Activated CD8-positive, alpha-beta memory T cell treated with anti-CD3 and anti-CD28 coated beads, Interleukin-2, amount 50 U/mL, for 24 hours (primary cell): ENCODE results near the gene TNRC6B.
A peak's percentile ranks its signal among the peaks of the same experiment; 100 is the strongest.
"Not testable (repeated sequence)": the region's sequence is repeated elsewhere in the genome, so short reads cannot be mapped to it uniquely, and the experiment has no call there.

Experiments
- DNase-seq: peaks from one replicate; pipeline ENCODE4 v3.0.0-alpha.2; 2020; ENCODE audit errors: extremely low read depth

The TNRC6B gene

GRCh38 chr22:40289991-40290459 lies 112.3 kb downstream of the TNRC6B start:
- DNase-seq = peak; percentile 37

DNA sequence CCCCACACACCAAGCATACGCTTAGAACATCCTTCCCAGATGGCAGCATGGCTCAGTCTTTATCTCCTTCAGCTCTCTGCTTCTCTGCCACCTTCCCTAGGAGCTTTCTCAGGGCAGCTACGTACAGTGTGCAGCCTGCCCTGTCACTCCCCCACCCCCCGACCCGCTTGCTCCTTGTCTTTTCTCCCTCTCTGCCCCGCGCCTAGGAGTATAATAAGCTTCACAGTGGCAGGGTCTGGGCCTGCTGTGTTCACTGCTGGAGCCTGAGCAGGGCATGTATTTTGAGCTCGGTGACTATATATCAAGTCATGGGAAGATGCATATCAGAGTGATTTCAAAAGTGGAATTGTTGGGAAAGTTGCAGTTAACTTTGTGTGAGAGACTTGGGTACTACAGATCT lies 112.8 kb downstream of the TNRC6B start:
- DNase-seq = no peak

DNA sequence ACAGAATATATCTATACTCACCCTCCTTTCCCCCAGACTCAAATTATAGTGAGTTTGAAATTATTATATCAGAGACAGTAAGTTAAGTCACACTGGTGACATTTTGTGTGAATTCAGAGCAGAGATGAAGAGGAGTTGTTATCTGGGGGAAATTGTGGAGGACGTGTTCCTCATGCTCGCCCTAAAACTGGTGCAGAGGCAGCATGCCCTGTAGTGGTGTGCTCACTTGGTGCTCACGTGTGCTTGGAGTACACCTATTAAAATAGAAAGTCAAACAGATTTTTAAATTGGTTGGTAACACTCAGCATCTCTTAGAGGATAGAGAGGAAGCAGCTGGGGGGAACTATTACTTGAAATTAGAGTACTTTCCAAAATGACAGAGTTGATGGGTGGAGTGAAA lies 117.0 kb downstream of the TNRC6B start:
- no peak for DNase-seq

GRCh38 chr22:40300316-40300715 lies 122.6 kb downstream of the TNRC6B start:
- DNase-seq = no peak

DNA sequence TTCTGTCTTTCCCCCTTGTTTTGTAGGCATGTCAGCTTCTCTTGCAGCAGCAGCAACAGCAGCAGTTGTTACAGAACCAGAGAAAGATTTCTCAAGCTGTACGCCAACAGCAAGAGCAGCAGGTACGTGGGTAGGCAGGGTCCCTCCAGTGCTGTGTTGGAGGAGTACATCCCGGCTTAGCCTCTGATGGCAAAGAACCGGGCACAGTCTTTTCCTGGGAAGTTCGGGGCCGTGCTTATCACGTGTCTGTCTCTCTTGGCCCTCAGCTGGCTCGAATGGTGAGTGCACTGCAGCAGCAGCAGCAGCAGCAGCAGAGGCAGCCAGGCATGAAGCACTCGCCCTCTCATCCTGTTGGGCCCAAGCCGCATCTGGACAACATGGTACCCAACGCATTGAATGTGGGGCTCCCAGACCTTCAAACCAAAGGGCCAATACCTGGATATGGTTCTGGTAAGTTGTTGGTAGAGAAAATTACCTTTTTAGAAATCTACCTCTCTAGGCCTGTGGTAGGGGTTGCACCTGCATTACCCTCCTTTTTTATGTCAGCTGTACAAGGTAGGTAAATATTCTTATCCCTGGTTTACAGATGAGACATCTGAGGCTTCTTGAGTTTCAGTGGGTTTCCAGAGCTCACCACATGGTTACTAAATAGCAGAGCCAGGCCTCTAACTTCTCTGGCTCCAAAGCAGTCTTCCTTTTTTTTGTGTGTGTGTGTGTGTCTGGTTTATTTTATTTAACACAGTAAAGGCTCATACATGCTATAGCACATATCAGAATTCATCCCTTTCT lies 123.4 kb downstream of the TNRC6B start:
- DNase-seq = no peak

GRCh38 chr22:40302149-40302548 lies 124.4 kb downstream of the TNRC6B start:
- DNase-seq = no peak

DNA sequence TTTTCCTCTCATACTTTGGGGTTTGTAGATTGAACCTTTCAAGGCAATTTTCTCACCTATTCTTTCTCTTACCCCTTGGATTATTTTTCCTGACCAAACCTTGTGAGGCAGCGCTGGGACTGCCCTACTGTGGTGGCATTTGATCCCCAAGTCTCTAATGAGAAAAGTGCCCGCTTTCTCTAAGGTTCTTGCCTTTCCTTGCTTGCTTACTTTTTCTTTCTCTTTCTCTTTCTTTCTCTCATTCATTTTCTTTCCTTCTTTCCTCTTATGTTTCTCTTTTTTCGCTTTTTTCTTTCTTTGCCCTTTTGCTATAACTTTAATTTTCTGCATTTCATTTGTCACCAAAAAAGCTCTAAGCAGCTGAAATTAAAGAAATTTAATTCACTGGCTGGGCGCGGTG lies 127.9 kb downstream of the TNRC6B start:
- no peak for DNase-seq

DNA sequence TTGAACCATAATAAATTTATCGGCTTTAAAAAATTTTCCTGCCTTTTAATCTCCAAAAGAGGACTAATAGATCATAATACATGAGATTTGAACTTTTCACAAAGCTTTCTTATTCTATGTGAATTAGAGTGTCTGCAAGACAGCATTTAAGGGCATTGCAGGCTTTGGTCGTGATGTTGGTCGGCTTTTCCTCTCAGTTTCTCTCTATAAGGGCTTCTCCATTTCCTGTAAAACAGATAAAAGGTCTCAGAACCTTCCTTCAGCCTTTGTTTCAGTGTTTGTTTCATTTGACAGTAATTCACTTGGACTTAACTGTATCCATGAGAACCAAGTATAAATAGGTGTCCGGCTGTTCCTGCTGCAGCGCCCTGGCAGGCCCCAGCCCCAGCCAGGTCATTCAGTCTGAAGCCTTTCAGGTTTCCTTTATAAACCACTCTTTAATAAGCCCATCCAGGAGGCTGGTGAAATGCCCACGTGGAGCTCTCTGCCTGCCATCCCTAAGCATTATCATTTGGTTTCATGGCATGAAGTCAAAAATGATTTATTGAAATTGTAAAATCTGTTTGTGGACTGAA lies 131.4 kb downstream of the TNRC6B start:
- DNase-seq = no peak

GRCh38 chr22:40309631-40310030 lies 131.9 kb downstream of the TNRC6B start:
- no peak for DNase-seq

GRCh38 chr22:40310081-40310767 lies 132.5 kb downstream of the TNRC6B start:
- DNase-seq = no peak

- DNase-seq = no peak
Measured at GRCh38 chr22:40310768-40311120, 133.0 kb downstream of the TNRC6B start.

DNA sequence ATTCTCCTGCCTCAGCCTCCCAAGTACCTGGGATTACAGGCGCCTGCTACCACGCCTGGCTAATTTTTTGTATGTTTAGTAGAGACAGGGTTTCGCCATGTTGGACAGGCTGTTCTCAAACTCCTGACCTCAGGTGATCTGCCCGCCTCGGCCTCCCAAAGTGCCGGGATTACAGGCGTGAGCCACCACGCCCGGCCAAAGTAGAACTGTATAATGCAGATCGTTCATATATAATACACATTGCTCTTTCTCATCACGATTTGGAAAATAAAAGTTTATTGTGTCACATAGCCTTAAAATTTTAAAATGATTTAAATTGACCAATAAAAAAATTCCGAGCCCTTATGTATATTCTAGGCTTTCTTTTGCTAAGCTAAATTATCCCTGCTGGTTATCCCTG lies 133.9 kb downstream of the TNRC6B start:
- DNase-seq = not testable (repeated sequence)

- DNase-seq = no peak
Measured at GRCh38 chr22:40312050-40312449, 134.3 kb downstream of the TNRC6B start.

GRCh38 chr22:40313007-40313406 lies 135.3 kb downstream of the TNRC6B start:
- no peak for DNase-seq

GRCh38 chr22:40314041-40314440 lies 136.3 kb downstream of the TNRC6B start:
- no peak for DNase-seq

DNA sequence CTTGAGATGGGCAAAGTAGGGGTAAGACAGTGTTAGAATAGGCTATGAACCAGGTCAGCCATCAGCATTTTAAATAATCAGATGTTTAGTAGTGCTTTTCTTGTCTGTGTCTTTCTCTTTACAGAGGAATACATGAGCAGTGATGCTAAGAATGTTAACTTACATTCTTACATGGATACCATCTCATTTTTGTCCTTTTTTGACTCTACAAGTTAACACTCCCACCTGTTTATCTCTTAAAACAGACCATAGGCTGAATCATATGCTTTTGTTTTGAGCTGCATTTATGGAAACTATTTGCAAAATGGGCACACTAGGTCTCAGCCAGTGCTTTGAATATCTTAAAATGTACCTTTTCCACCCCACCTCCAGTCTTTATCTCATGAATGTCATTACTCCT lies 143.0 kb downstream of the TNRC6B start:
- no peak for DNase-seq

GRCh38 chr22:40322021-40322420 lies 144.3 kb downstream of the TNRC6B start:
- no peak for DNase-seq

DNA sequence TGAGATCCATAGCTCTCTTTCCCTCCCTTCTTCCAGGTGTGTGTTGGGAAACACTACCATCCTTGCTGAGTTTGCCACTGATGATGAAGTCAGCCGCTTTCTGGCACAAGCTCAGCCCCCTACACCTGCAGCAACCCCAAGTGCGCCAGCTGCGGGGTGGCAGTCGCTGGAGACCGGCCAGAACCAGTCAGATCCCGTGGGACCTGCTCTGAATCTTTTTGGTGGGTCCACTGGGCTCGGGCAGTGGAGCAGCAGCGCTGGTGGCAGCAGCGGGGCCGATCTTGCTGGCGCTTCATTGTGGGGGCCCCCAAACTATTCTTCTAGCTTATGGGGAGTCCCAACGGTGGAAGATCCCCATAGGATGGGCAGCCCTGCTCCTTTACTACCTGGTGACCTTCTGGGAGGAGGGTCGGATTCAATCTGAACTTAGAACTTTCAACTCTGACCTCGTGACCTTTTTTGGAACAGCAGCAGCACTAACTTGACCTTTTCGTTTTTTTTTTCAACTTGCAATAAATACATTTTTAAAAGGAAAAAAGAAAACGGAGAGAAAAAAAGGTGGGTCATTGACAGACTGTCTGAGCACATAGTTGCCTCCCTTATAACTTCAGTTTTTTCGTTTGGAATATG lies 145.2 kb downstream of the TNRC6B start:
- no peak for DNase-seq

DNA sequence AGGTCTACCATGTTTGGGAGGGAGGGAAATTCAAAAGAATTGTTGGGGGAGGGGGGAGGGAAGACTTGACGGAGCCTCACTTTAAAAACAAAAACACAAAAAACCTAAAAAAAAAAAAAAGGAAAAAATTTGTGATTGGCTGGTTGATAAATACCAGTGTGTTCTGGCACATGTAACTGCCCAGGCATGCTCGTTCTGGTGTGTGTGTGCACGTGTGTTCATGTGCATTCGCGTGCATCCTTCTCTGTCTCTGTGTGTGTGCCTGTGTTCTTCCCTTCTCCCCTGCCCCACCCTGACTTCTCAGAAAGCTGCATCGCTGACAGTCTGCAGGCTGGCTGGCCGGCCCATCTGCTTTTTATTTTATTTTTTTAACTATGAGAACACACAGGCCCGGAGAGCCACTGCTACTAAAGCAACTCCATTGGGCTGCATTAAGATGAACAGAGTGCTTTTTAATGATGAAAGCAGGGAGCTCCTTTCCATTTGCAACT lies 146.0 kb downstream of the TNRC6B start:
- DNase-seq = no peak

DNA sequence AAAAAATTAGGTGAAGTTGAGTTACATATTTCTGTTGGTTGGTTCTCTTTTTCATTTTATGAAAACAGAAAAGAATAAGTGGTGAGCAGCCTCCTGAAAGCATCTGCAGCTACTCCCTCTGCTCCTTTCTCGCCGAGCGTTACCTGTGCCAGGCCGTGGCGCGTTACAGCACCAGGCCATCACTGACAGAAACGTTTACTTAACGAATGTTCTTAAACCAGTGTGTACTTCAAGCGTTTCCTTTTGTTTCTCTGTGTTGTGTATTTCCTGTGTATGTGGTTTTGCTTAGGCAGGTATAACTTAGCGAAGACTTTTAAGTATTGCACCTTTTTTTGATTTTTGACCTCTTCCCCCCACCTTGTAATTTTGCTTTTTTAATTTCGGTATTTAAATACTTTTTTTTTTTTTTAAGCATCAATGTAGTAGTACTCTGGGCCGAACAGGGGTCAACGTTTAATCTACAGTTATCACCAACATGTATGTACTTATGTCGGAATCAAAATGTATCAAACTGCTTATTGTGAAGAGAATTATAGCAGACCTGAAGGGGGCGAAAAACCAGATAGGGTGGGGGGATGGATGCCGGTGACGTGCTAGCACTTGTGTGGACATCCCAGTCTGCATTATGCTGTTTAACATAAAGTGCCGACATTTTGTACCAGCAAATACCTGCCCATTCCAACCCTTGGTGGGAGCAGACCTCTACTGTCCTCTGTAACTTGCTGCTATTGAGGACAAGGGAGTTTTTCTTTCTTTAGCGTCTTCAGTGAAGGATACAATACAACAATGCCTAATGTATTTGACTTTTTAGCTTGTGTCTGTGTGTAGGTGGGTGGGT lies 147.0 kb downstream of the TNRC6B start:
- DNase-seq = no peak

- peak; percentile 47 for DNase-seq
Measured at GRCh38 chr22:40325315-40325714, 147.6 kb downstream of the TNRC6B start.
